Sigmoid colon (tissue), 4 donors: ENCODE results near the gene SPATA13.

Source experiments
- EP300 ChIP-seq, 4 donors: sonication (generic); formaldehyde crosslinking; IDR thresholded peaks; one replicate each; pipeline ENCODE4 v1.6.1; 2017; ENCODE audit warnings: antibody characterized with exemption in 4 of 4
- POLR2AphosphoS5 ChIP-seq, 4 donors: sonication (generic); formaldehyde crosslinking; IDR thresholded peaks; one replicate each; pipeline ENCODE4 v1.6.1; 2017; ENCODE audit warnings: antibody characterized with exemption in 4 of 4
- TF ChIP-seq, protein P1 (sequence below), 4 experiments: fragments of 450-650 bp in 3 of 4; fragments of 200-600 bp in 1 of 4; IDR thresholded peaks; one replicate each; pipeline ENCODE4 v1.5.1; 2016 to 2019; ENCODE audit warnings: antibody characterized with exemption in 4 of 4, mild to moderate bottlenecking in 3 of 4, moderate library complexity in 2 of 4

DNA sequence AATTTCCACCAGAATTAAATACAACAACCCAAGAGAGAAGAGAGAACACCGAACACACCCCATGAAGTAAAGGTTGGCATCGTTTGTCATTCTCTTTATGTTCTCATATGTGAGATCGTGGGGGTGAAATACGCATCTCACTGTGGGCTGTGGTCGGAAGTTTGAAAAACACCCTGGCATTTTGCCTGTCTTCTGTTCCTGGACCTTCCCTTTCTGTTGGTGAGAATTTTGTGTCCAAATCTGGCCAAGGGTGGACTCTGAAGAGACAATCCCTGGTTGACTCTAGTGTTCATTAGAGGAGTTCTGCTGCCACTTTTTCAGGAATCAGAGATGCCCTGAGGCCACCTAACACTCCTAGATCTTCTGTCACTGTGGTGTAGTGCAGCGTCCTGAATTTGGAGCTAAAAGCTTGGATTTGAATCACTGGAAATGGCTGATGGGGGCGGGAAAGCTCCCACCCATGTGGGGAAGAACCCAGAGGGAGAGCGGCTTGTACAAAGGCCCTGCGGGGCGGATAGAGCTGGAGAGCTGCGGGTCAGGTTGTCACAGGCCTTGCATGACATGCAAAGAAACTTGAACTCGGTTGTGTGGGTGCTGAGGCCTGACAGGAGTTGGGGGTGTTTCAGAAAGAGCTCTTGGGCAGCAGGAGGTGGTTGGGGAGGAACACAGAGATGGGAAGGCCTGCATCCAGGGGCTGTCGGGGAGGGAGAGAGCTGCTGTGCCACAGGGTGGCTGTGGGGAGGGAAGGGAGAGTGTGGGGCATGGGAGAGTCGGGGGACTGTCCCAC lies 11.1 kb upstream of the SPATA13 start:
- TF ChIP-seq, protein P1, sequence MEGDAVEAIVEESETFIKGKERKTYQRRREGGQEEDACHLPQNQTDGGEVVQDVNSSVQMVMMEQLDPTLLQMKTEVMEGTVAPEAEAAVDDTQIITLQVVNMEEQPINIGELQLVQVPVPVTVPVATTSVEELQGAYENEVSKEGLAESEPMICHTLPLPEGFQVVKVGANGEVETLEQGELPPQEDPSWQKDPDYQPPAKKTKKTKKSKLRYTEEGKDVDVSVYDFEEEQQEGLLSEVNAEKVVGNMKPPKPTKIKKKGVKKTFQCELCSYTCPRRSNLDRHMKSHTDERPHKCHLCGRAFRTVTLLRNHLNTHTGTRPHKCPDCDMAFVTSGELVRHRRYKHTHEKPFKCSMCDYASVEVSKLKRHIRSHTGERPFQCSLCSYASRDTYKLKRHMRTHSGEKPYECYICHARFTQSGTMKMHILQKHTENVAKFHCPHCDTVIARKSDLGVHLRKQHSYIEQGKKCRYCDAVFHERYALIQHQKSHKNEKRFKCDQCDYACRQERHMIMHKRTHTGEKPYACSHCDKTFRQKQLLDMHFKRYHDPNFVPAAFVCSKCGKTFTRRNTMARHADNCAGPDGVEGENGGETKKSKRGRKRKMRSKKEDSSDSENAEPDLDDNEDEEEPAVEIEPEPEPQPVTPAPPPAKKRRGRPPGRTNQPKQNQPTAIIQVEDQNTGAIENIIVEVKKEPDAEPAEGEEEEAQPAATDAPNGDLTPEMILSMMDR (IDR thresholded peaks at IDR 0.05): no peak
- no peak for TF ChIP-seq POLR2AphosphoS5 (IDR thresholded peaks at IDR 0.05)
- no peak for TF ChIP-seq EP300 (IDR thresholded peaks at IDR 0.05)
